ENCODE data around the gene MED20. TPM values are rescaled to one million over a fixed set of nuclear protein-coding genes. Genes with fewer than 3 reads are reported as not detected.
"Not testable (repeated sequence)": the region's sequence is repeated elsewhere in the genome, so short reads cannot be mapped to it uniquely, and the experiment has no call there.

MED20 gene
- total RNA-seq, 2 donors from 2014 or later, result 27.4 to 38.4 TPM

DNA sequence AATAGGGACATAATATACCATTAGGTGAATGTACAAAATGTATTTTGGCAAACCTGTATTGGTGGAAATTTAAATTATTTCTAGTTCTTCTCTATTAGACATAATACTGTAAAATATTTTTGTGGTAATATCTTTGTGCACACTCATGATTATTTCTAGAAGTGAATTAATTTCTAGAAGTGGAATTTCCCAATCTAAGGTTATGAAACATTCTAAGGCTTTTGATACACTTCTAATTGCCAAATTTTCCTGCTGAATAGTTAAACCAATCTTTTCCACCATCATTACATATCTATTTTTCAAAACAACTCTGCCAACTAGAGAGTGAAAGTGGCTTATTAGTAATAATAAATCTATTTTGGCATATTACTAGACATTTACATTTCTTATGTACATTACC is 22.5 kb upstream of the MED20 start:
- H3K27me3 Mint-ChIP-seq (ENCODE audit: insufficient read depth), result peaks cover 14% of the 10 kb centered on the region
- no peak overlapping the region for H3K4me3 Mint-ChIP-seq
- Histone ChIP-seq H3K36me3 (ENCODE audit: control insufficient read depth, insufficient read depth, low read length) (no peaks in the 10 kb centered on the region), H3K9me3 (ENCODE audit: control insufficient read depth, low read length) (no peaks in the 10 kb centered on the region), H3K27ac (ENCODE audit: low read depth, low read length) (no peak overlapping the region), H3K4me1 (ENCODE audit: control insufficient read depth, insufficient read depth, low read length) (peaks cover 3% of the 10 kb centered on the region), H3K27me3 (ENCODE audit: control insufficient read depth, insufficient read depth, low read length, poor library complexity, severe bottlenecking) (no peaks in the 10 kb centered on the region), H3K9ac (ENCODE audit: extremely low read depth, low read length, poor library complexity, severe bottlenecking) (no peak overlapping the region), H3K4me3 (ENCODE audit: low read length) (no peak overlapping the region)
- no peaks in the 10 kb centered on the region for H3K36me3 Mint-ChIP-seq (ENCODE audit: low read depth)
- peaks cover 24% of the 10 kb centered on the region for H3K4me1 Mint-ChIP-seq
- TF ChIP-seq, protein P1, sequence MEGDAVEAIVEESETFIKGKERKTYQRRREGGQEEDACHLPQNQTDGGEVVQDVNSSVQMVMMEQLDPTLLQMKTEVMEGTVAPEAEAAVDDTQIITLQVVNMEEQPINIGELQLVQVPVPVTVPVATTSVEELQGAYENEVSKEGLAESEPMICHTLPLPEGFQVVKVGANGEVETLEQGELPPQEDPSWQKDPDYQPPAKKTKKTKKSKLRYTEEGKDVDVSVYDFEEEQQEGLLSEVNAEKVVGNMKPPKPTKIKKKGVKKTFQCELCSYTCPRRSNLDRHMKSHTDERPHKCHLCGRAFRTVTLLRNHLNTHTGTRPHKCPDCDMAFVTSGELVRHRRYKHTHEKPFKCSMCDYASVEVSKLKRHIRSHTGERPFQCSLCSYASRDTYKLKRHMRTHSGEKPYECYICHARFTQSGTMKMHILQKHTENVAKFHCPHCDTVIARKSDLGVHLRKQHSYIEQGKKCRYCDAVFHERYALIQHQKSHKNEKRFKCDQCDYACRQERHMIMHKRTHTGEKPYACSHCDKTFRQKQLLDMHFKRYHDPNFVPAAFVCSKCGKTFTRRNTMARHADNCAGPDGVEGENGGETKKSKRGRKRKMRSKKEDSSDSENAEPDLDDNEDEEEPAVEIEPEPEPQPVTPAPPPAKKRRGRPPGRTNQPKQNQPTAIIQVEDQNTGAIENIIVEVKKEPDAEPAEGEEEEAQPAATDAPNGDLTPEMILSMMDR (conservative IDR thresholded peaks at IDR 0.05), result no peak
- no peaks in the 10 kb centered on the region for H3K9me3 Mint-ChIP-seq
- no peak overlapping the region for H3K27ac Mint-ChIP-seq
- no peak for DNase-seq

DNA sequence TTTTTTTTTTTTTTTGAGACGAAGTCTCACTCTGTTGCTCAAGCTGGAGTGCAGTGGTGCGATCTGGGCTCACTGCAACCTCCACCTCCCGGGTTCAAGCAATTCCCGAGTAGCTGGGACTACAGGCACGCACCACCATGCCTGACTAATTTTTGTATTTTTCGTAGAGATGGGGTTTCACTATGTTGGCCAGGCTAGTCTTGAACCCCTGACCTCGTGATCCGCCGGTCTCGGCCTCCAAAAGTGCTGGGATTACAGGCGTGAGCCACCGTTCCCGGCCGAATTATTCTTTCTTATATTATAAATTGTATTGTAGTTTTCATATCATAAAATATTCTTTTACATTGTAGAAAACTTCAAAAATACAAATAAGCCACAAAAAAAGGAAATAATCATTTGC is 21.9 kb upstream of the MED20 start:
- H3K9me3 ChIP-seq (ENCODE audit: control insufficient read depth, low read length); H3K4me3 Mint-ChIP-seq; H3K9ac ChIP-seq (ENCODE audit: extremely low read depth, low read length, poor library complexity, severe bottlenecking); H3K9me3 Mint-ChIP-seq; H3K4me3 ChIP-seq (ENCODE audit: low read length); H3K27ac ChIP-seq (ENCODE audit: low read depth, low read length); H3K4me1 ChIP-seq (ENCODE audit: control insufficient read depth, insufficient read depth, low read length); H3K36me3 ChIP-seq (ENCODE audit: control insufficient read depth, insufficient read depth, low read length); DNase-seq; H3K27ac Mint-ChIP-seq; H3K36me3 Mint-ChIP-seq (ENCODE audit: low read depth); H3K27me3 ChIP-seq (ENCODE audit: control insufficient read depth, insufficient read depth, low read length, poor library complexity, severe bottlenecking): not testable (repeated sequence)
- Mint-ChIP-seq H3K4me1 (peaks cover 24% of the 10 kb centered on the region), H3K27me3 (ENCODE audit: insufficient read depth) (peaks cover 14% of the 10 kb centered on the region)
- WGBS, 2 experiments (ENCODE audit: insufficient coverage in 1 of 2, insufficient read length in 1 of 2), result 95 to 97% methylated on average over 4 to 10 of the region's 14 CpGs

DNA sequence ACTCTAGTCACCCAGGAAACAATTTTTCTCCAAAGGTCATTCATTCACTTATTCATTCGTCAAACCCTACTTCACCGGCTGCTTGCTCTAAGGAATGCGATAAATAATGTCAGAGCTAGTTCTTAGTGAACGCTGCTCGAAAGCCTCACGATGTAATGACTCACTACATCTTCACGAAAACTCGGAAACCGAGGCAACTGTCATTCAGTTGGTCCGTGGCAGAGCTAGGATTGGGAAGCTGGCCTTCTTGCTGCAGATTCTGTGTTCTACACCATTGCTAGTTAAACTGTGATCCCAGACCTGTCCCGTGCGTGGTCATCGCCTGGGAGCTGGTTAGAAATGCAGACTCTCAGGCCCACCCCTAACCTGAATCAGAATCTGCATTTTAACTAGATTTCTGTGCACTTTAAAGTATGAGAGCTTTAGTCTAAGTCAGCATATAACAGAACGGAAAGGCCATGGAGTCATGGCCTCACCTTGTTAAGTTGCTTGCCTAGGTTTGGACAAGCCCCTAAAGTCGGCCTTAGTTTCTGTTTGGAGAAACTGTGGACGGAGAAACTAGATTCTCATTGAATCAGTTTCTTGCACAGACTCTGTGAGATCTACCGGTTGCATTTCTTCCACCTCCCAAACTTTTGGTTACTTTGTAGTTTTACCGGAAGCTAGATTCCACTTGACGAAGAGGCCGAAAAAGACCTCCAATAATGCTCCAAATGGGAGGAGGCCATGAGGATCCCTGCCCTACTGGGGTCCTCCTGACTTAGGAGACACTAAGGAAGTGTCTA is 21.3 kb upstream of the MED20 start:
- Mint-ChIP-seq H3K9me3 (no peaks in the 10 kb centered on the region), H3K36me3 (ENCODE audit: low read depth) (no peaks in the 10 kb centered on the region), H3K27ac (peak overlapping the region; percentile 62), H3K4me3 (peak overlapping the region; percentile 69), H3K4me1 (peaks cover 24% of the 10 kb centered on the region), H3K27me3 (ENCODE audit: insufficient read depth) (peaks cover 14% of the 10 kb centered on the region)
- no peaks in the 10 kb centered on the region for H3K27me3 ChIP-seq (ENCODE audit: control insufficient read depth, insufficient read depth, low read length, poor library complexity, severe bottlenecking)
- no peaks in the 10 kb centered on the region for H3K36me3 ChIP-seq (ENCODE audit: control insufficient read depth, insufficient read depth, low read length)
- DNase-seq, result no peak
- no peak overlapping the region for H3K9ac ChIP-seq (ENCODE audit: extremely low read depth, low read length, poor library complexity, severe bottlenecking)
- H3K27ac ChIP-seq (ENCODE audit: low read depth, low read length), result no peak overlapping the region
- H3K9me3 ChIP-seq (ENCODE audit: control insufficient read depth, low read length), result no peaks in the 10 kb centered on the region
- TF ChIP-seq, protein P1 (conservative IDR thresholded peaks at IDR 0.05), result no peak
- H3K4me3 ChIP-seq (ENCODE audit: low read length), result peak overlapping the region; percentile 85
- WGBS, 2 experiments (ENCODE audit: insufficient coverage in 1 of 2, insufficient read length in 1 of 2), result 49 to 59% methylated on average over 16 to 20 of the region's 20 CpGs
- H3K4me1 ChIP-seq (ENCODE audit: control insufficient read depth, insufficient read depth, low read length), result peaks cover 3% of the 10 kb centered on the region
